Neutrophil (primary cell): Measurements from ENCODE around the gene ITGB2.

Experiments
- H3K27ac ChIP-seq: fragments of 200-600 bp; sonication (generic); 2 replicates; pipeline ENCODE4 v1.5.1; 2016; ENCODE audit warnings: mild to moderate bottlenecking, moderate library complexity
- H3K27me3 ChIP-seq: fragments of 200-600 bp; sonication (generic); 2 replicates; pipeline ENCODE4 v1.6.0; 2016; ENCODE audit warnings: mild to moderate bottlenecking
- H3K36me3 ChIP-seq: fragments of 200-600 bp; sonication (generic); 2 replicates; pipeline ENCODE4 v1.5.1; 2017
- H3K4me1 ChIP-seq, 2 experiments: fragments of 200-600 bp in 1 of 2; sonication (generic) in 1 of 2; 1 replicate in 1 of 2; 2 replicates in 1 of 2; pipeline versions ENCODE4 v1.5.1 to v1.6.1; 2013 to 2016; ENCODE audit warnings: low read depth in 1 of 2, low read length in 1 of 2, mild to moderate bottlenecking in 1 of 2, moderate library complexity in 1 of 2; ENCODE audit not compliant: control insufficient read depth in 1 of 2, insufficient read depth in 1 of 2
- H3K4me3 ChIP-seq, 2 experiments: fragments of 200-600 bp in 1 of 2; sonication (generic) in 1 of 2; 1 replicate in 1 of 2; 2 replicates in 1 of 2; pipeline ENCODE4 v1.5.1; 2013 to 2016; ENCODE audit warnings: low read depth in 1 of 2, low read length in 1 of 2, mild to moderate bottlenecking in 1 of 2, moderate library complexity in 1 of 2
- H3K9me3 ChIP-seq: fragments of 200-600 bp; sonication (generic); 2 replicates; pipeline ENCODE4 v1.5.1; 2016
- TF ChIP-seq, protein P1 (sequence below): fragments of 200-600 bp; sonication (generic); IDR thresholded peaks from 2 replicates; pipeline ENCODE4 v1.5.1; 2016; ENCODE audit warnings: antibody characterized with exemption

Gene ITGB2

DNA sequence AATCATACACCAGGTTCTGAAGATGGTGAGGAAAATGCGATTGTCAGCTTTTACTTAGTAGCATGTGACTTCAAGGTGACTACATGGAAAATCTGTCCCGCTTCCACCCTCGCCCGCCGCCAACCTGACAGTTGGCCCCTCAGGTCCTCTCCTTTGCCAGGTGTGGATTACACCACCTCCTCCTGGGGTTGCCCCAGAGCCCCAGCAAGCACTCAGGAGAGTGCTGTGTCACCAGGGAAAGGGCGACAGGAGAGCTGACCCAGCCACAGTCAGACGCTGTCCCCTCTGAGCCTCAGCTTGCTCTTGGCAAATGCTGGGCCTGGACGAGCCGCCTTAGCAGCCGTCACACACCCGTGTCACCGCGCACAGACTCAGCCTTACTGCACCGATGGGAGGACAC, 65.1 kb downstream of the ITGB2 start:
- peak overlapping the region; percentile 58 for H3K27ac ChIP-seq

DNA sequence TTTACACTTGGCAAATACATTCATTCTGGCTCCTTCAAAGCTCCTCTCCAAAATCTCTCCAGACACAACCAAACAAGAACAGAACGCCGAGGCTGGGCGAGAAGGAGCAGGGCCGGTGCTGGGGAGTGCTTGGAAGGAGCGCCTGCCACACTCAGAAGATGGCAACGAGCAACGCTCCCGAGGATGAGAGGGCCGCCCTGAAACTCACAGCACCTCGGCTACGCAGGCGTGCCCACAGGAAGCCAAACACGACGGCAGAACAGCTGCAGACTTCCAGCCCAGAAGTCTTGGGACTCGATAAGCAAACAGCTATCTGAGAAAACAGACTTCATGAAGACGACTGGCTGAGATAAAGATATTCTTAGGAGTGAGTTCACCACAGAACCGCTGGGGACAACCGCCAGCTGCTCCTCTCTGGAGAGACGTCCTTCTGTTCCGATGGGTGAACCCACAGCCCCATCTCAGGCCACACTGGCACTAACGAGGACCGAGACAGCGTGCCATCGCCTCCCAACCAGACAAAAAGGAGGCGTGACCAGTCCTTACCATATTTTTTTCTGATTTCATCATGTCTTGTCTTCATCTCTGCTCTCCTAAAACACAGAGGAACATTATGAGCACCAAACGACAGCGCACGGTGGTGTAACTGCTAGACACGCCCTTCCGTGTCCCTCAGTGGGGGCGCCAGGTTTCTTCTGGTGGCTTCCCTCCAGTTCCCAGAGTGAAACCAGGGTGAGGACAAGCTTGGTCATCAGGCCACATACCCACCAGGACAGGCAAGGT, 65.8 kb downstream of the ITGB2 start:
- Histone ChIP-seq H3K36me3 (peaks cover 98% of the 10 kb centered on the region), H3K27me3 (no peaks in the 10 kb centered on the region), H3K9me3 (no peaks in the 10 kb centered on the region), H3K4me3 (no peak overlapping the region), H3K27ac (peak overlapping the region; percentile 58), H3K4me1 (peaks cover 19 to 23% of the 10 kb centered on the region in 2 experiments)
- TF ChIP-seq, protein P1, sequence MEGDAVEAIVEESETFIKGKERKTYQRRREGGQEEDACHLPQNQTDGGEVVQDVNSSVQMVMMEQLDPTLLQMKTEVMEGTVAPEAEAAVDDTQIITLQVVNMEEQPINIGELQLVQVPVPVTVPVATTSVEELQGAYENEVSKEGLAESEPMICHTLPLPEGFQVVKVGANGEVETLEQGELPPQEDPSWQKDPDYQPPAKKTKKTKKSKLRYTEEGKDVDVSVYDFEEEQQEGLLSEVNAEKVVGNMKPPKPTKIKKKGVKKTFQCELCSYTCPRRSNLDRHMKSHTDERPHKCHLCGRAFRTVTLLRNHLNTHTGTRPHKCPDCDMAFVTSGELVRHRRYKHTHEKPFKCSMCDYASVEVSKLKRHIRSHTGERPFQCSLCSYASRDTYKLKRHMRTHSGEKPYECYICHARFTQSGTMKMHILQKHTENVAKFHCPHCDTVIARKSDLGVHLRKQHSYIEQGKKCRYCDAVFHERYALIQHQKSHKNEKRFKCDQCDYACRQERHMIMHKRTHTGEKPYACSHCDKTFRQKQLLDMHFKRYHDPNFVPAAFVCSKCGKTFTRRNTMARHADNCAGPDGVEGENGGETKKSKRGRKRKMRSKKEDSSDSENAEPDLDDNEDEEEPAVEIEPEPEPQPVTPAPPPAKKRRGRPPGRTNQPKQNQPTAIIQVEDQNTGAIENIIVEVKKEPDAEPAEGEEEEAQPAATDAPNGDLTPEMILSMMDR, result no peak

More for the DNA sequence above, 65.1 kb downstream of the ITGB2 start:
- H3K9me3 ChIP-seq, result no peaks in the 10 kb centered on the region
- H3K4me1 ChIP-seq, result peaks cover 17 to 19% of the 10 kb centered on the region in 2 experiments
- TF ChIP-seq, protein P1, result no peak
- H3K27me3 ChIP-seq, result no peaks in the 10 kb centered on the region
- peaks cover 98% of the 10 kb centered on the region for H3K36me3 ChIP-seq
- H3K4me3 ChIP-seq, result no peak overlapping the region

DNA sequence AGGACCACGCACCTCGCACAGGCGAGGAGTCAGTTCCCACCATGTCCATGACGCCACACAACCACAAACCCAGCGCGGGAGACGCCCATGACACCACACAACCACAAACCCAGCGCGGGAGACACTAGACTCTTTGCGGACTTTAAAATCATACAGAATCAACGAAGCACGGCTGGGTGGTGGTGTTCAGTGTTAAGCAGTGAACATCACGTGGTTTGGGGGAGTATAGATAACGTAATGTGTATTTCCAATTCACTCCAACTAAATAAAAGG, 66.4 kb downstream of the ITGB2 start:
- H3K4me3 ChIP-seq, result no peak overlapping the region
- no peak overlapping the region for H3K27ac ChIP-seq
- TF ChIP-seq, protein P1, result no peak
- no peaks in the 10 kb centered on the region for H3K27me3 ChIP-seq
- peaks cover 98% of the 10 kb centered on the region for H3K36me3 ChIP-seq
- no peaks in the 10 kb centered on the region for H3K9me3 ChIP-seq
- peaks cover 24 to 28% of the 10 kb centered on the region in 2 experiments for H3K4me1 ChIP-seq

DNA sequence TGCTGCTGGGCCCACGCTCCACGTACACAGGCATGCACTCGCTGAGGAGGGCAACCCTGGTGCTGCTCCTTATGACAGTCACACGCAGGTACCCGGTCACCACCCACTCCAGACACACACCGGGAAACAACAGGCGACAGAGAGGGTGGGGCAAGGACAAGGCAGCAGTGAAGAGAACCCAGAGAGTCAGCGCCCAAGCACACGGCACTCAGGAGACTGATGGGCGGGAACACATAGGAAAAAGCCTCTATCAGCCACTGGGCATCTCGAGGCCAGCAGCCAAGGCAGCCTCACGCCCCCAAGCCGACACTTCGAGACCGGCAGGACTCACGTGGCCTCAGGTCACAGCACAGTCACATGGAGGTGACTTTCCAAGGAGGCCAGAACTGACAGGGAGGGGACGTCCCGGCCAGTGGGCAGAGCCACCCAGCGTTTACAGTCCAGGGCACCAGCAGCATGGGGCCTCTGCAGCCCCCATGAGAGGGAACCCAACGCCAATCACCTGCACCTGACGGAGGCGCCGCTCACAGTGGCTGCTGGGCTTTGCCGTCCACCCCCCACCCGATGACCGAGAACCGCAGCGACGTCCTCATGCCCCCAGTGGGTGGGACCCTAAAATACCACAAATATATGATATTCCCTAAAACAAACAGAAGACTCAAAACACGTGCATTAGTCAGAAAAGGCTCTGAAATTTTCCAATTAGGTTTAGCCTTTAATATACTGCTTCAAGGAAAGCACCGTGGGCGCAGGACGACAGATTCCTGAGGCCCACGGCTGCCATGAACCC, 66.9 kb downstream of the ITGB2 start:
- TF ChIP-seq, protein P1, result no peak
- Histone ChIP-seq H3K36me3 (peaks cover 98% of the 10 kb centered on the region), H3K4me3 (no peak overlapping the region), H3K9me3 (no peaks in the 10 kb centered on the region), H3K27ac (no peak overlapping the region), H3K4me1 (peaks cover 26 to 30% of the 10 kb centered on the region in 2 experiments), H3K27me3 (no peaks in the 10 kb centered on the region)

DNA sequence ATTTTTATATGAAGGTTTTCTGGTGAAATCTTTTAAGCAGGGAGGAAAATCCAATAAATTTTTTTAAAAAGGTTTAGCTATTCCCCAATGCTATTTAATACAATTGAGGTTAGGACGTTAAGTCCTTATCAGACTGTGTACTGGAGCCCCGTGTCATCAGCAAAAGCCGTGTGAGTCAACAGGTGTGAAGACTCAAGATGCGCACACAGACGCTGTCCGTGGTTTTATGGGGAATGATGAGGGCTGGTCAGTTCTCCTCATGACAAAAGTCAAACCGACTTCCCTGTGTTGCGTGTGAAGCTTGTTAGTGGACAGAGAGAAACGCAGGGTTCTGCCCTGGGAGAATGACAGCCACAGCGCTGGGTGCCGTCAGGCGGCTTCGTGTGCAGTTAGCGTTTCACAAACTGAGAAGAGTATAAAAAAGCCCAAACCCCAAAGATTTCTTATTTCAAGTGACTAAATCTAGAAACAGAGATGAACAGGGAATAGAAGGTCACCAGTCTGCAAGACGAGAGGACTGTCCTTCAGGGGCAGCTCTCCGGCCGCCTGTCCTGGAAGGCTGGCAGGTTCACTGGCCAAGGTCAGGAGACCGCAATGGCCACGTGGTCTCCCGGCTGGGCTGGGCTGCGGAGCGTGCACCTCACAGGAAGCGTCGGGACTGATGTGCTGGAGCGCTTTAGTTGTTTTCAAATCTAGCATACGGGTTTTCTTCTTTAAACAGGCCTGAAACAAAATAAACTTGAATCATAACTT, 69.6 kb downstream of the ITGB2 start:
- TF ChIP-seq, protein P1, result no peak
- Histone ChIP-seq H3K36me3 (peaks cover 75% of the 10 kb centered on the region), H3K27me3 (no peaks in the 10 kb centered on the region), H3K4me3 (no peak overlapping the region), H3K4me1 (peaks cover 37 to 39% of the 10 kb centered on the region in 2 experiments), H3K27ac (no peak overlapping the region), H3K9me3 (no peaks in the 10 kb centered on the region)
